PC-9 (cell line): Measurements from ENCODE around the gene KIF5A. TPM values are rescaled to one million over a fixed set of nuclear protein-coding genes. Genes with fewer than 3 reads are reported as not detected.
A peak's percentile ranks its signal among the peaks of the same experiment; 100 is the strongest.

ENCODE experiments used
- BruUV-seq: library from RNA; stranded (reverse); fragments of 400-500 nt; replicated peaks from 2 replicates; lab custom pipeline; 2021; lab: Mats Ljungman, UMichigan
- CTCF ChIA-PET: fragments of 300-600 bp; sonication (Branson Sonifier 250); formaldehyde crosslinking; loops from one replicate; lab custom pipeline; 2022; ENCODE audit warnings: antibody characterized with exemption; lab: Charles Lee
- POLR2A ChIA-PET: fragments of 300-600 bp; sonication (Branson Sonifier 250); formaldehyde crosslinking; loops from one replicate; lab custom pipeline; 2022; ENCODE audit warnings: antibody characterized with exemption; ENCODE audit not compliant: unreplicated experiment; lab: Charles Lee
- DNase-seq, 2 experiments: peaks; one replicate each; pipeline versions ENCODE4 v3.0.0 to v3.0.0-alpha.2; 2015 to 2022; ENCODE audit warnings: mixed read lengths in 1 of 2
- H2AFZ ChIP-seq: fragments of 200-600 bp; sonication (generic); 2 replicates; pipeline ENCODE4 v1.8.1; 2017; ENCODE audit warnings: antibody characterized with exemption
- H3F3A ChIP-seq: fragments of 200-600 bp; sonication (generic); 2 replicates; pipeline ENCODE4 v1.8.1; 2017; ENCODE audit warnings: antibody characterized with exemption, mild to moderate bottlenecking, low read depth; ENCODE audit not compliant: insufficient read depth
- H3K27ac ChIP-seq: fragments of 200-600 bp; sonication (generic); 2 replicates; pipeline ENCODE4 v1.6.1; 2016; ENCODE audit warnings: mixed run types
- H3K27me3 ChIP-seq: fragments of 200-600 bp; sonication (generic); 2 replicates; pipeline ENCODE4 v1.6.1; 2016; ENCODE audit warnings: low read depth, mixed run types; ENCODE audit not compliant: insufficient read depth
- H3K36me3 ChIP-seq: fragments of 200-600 bp; sonication (generic); 2 replicates; pipeline ENCODE4 v1.6.1; 2016; ENCODE audit warnings: low read depth, mixed run types
- H3K4me1 ChIP-seq: fragments of 200-600 bp; sonication (generic); replicated peaks from 2 replicates; pipeline ENCODE4 v1.6.1; 2016; ENCODE audit warnings: mixed run types; ENCODE audit not compliant: insufficient read depth
- H3K4me2 ChIP-seq: fragments of 200-600 bp; sonication (generic); 2 replicates; pipeline ENCODE4 v1.6.1; 2017; ENCODE audit warnings: mixed run types
- H3K4me3 ChIP-seq: fragments of 200-600 bp; sonication (generic); 2 replicates; pipeline ENCODE4 v1.6.1; 2016; ENCODE audit warnings: mixed run types
- H3K79me2 ChIP-seq: fragments of 200-600 bp; sonication (generic); 2 replicates; pipeline ENCODE4 v1.6.1; 2017; ENCODE audit warnings: low read depth, mixed run types
- H3K9me2 ChIP-seq: fragments of 200-600 bp; sonication (generic); 2 replicates; pipeline ENCODE4 v1.8.1; 2017; ENCODE audit warnings: mild to moderate bottlenecking; ENCODE audit not compliant: insufficient read depth
- H3K9me3 ChIP-seq: fragments of 200-600 bp; sonication (generic); 2 replicates; pipeline ENCODE4 v1.8.1; 2016; ENCODE audit warnings: low read depth; ENCODE audit not compliant: insufficient read depth
- H4K20me1 ChIP-seq: fragments of 200-600 bp; sonication (generic); 2 replicates; pipeline ENCODE4 v1.8.1; 2017; ENCODE audit not compliant: insufficient read depth
- CTCF ChIP-seq: fragments of 200-600 bp; sonication (generic); conservative IDR thresholded peaks from 2 replicates; pipeline ENCODE4 v1.6.1; 2017; ENCODE audit warnings: mixed run types, antibody characterized with exemption, mild to moderate bottlenecking, moderate library complexity
- EZH2 ChIP-seq: fragments of 200-600 bp; sonication (generic); IDR thresholded peaks from 2 replicates; pipeline ENCODE4 v1.8.0; 2017; ENCODE audit warnings: antibody characterized with exemption, low read depth
- intact Hi-C: fragments of 100-400 bp; cut with micrococcal nuclease; formaldehyde crosslinking; loops from one replicate; pipeline ENCODE4 v1.10.0; 2022; ENCODE audit not compliant: unreplicated experiment
- total RNA-seq: library from RNA; stranded (reverse); gene quantifications from 2 replicates; pipeline ENCODE4 v1.2.3, GENCODE V29; 2021

The KIF5A gene
- total RNA-seq, 1 experiment from 2014 or later: 0.07 TPM

GRCh38 chr12:57582440-57582839 lies 32.6 kb downstream of the KIF5A start:
- Histone ChIP-seq H3K9me3 (no peaks in the 10 kb centered on the region), H3K79me2 (no peaks in the 10 kb centered on the region), H3K27ac (no peak overlapping the region), H3K4me3 (no peak overlapping the region), H2AFZ (no peak overlapping the region), H3F3A (no peaks in the 10 kb centered on the region), H3K27me3 (peaks cover 26% of the 10 kb centered on the region), H3K4me1 (no peaks in the 10 kb centered on the region), H3K36me3 (no peaks in the 10 kb centered on the region), H3K9me2 (no peaks in the 10 kb centered on the region), H3K4me2 (no peak overlapping the region), H4K20me1 (no peaks in the 10 kb centered on the region)
- BruUV-seq: no TSS peak
- ChIA-PET CTCF (no interaction called here), POLR2A (no interaction called here)
- TF ChIP-seq EZH2: no peak
- no peak for TF ChIP-seq CTCF
- intact Hi-C loops: loop anchor here (2.0 to 5.0 kb wide), 2 partner anchors 110 to 325 kb away; no protein-coding TSS in a partner anchor
- DNase-seq: no peak

GRCh38 chr12:57583008-57583831 lies 33.4 kb downstream of the KIF5A start:
- intact Hi-C loops: loop anchor here (1.0 to 5.0 kb wide), 4 partner anchors 38 to 324 kb away; partner anchors contain the start of gene B4GALNT1
- H3K4me3 ChIP-seq: no peak overlapping the region
- H3K9me2 ChIP-seq: no peaks in the 10 kb centered on the region
- H3K9me3 ChIP-seq: no peaks in the 10 kb centered on the region
- no peaks in the 10 kb centered on the region for H3K36me3 ChIP-seq
- H3K4me2 ChIP-seq: no peak overlapping the region
- DNase-seq: peak; percentile 65 to 67
- no peaks in the 10 kb centered on the region for H4K20me1 ChIP-seq
- H3K79me2 ChIP-seq: no peaks in the 10 kb centered on the region
- POLR2A ChIA-PET: no interaction called here
- CTCF ChIA-PET: interaction anchor here (0.5 to 1.6 kb wide), 9 partner anchors 8 to 143 kb away, joined by 3 to 8 read pairs (median 4); no protein-coding TSS in a partner anchor
- no peaks in the 10 kb centered on the region for H3K4me1 ChIP-seq
- no peaks in the 10 kb centered on the region for H3F3A ChIP-seq
- peaks cover 34% of the 10 kb centered on the region for H3K27me3 ChIP-seq
- no peak overlapping the region for H3K27ac ChIP-seq
- TF ChIP-seq EZH2 (no peak), CTCF (peak; percentile 96)
- no peak overlapping the region for H2AFZ ChIP-seq
- no TSS peak for BruUV-seq

GRCh38 chr12:57584050-57584449 lies 34.2 kb downstream of the KIF5A start:
- Histone ChIP-seq H3K4me2 (no peak overlapping the region), H2AFZ (no peak overlapping the region), H3K27me3 (peaks cover 36% of the 10 kb centered on the region), H3K9me2 (no peaks in the 10 kb centered on the region), H3K27ac (no peak overlapping the region), H3K36me3 (no peaks in the 10 kb centered on the region), H3K9me3 (no peaks in the 10 kb centered on the region), H3K79me2 (no peaks in the 10 kb centered on the region), H4K20me1 (no peaks in the 10 kb centered on the region), H3K4me1 (no peaks in the 10 kb centered on the region), H3K4me3 (no peak overlapping the region), H3F3A (no peaks in the 10 kb centered on the region)
- ChIA-PET POLR2A (no interaction called here), CTCF (interaction anchor here (0.7 to 1.6 kb wide), 3 partner anchors 20 to 142 kb away, joined by 3 to 5 read pairs (median 4); no protein-coding TSS in a partner anchor)
- no peak for DNase-seq
- no TSS peak for BruUV-seq
- intact Hi-C loops: loop anchor here (5.0 kb wide), 1 partner anchor 323 kb away; no protein-coding TSS in a partner anchor
- no peak for TF ChIP-seq EZH2
- TF ChIP-seq CTCF: no peak
